ENCODE results near the gene PTPRD.

DNA sequence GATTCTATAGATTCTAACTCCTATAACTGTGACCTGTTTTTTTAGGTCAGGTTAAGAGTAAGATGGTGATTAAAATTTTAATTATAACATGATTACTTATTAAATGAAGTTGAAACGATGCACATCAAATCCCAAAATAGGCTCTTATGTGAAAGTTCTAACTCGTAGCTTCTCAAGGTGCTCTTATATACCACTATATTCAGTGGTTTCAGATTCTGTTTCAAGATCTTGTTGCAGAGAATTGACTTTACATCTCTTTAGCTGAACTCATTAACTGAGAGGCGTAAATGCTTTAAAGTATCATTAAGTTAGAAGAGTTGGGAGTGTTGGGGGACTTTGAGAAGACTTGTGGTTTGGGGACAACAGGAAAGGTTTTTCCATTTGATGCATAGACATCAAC lies 1399.8 kb downstream of the PTPRD start:
- TF ChIP-seq CTCF (IDR thresholded peaks at IDR 0.05) (no peak), POLR2A (IDR thresholded peaks at IDR 0.05) (no peak)
